ENCODE results near the gene IL1R1.
A peak's percentile ranks its signal among the peaks of the same experiment; 100 is the strongest.

The IL1R1 gene

GRCh38 chr2:102176172-102176571 lies 33.6 kb downstream of the IL1R1 start:
- DNase-seq (ENCODE audit: low spot score), result no peak

GRCh38 chr2:102177814-102178478 lies 35.4 kb downstream of the IL1R1 start:
- no peak for DNase-seq (ENCODE audit: low spot score)

GRCh38 chr2:102179061-102179460 lies 36.5 kb downstream of the IL1R1 start:
- no peak for DNase-seq (ENCODE audit: low spot score)

- DNase-seq (ENCODE audit: low spot score), result no peak
Measured at GRCh38 chr2:102179788-102180686, 37.5 kb downstream of the IL1R1 start.

GRCh38 chr2:102180687-102180999 lies 38.1 kb downstream of the IL1R1 start:
- no peak for DNase-seq (ENCODE audit: low spot score)

- no peak for DNase-seq (ENCODE audit: low spot score)
Measured at GRCh38 chr2:102181376-102181775, 38.8 kb downstream of the IL1R1 start.

GRCh38 chr2:102181919-102182635 lies 39.5 kb downstream of the IL1R1 start:
- no peak for DNase-seq (ENCODE audit: low spot score)

- DNase-seq (ENCODE audit: low spot score), result no peak
Measured at GRCh38 chr2:102184018-102184417, 41.5 kb downstream of the IL1R1 start.

GRCh38 chr2:102184568-102184967 lies 42.0 kb downstream of the IL1R1 start:
- DNase-seq (ENCODE audit: low spot score), result no peak

- DNase-seq (ENCODE audit: low spot score), result no peak
Measured at GRCh38 chr2:102185347-102185746, 42.8 kb downstream of the IL1R1 start.

- no peak for DNase-seq (ENCODE audit: low spot score)
Measured at GRCh38 chr2:102186791-102187495, 44.4 kb downstream of the IL1R1 start, which contains the start of gene IL1RL2. Gene IL1RL2 (plus strand): TSS chr2:102187023. CDS start chr2:102187868, 845 bp downstream.

GRCh38 chr2:102187496-102188150 lies 45.1 kb downstream of the IL1R1 start:
- no peak for DNase-seq (ENCODE audit: low spot score)

- peak; percentile 27 for DNase-seq (ENCODE audit: low spot score)
Measured at GRCh38 chr2:102190430-102191107, 48.0 kb downstream of the IL1R1 start.

GRCh38 chr2:102191501-102191900 lies 49.0 kb downstream of the IL1R1 start:
- no peak for DNase-seq (ENCODE audit: low spot score)

GRCh38 chr2:102193074-102193473 lies 50.5 kb downstream of the IL1R1 start:
- DNase-seq (ENCODE audit: low spot score), result no peak

- DNase-seq (ENCODE audit: low spot score), result no peak
Measured at GRCh38 chr2:102194609-102195268, 52.2 kb downstream of the IL1R1 start.

GRCh38 chr2:102197389-102198137 lies 55.0 kb downstream of the IL1R1 start:
- no peak for DNase-seq (ENCODE audit: low spot score)

- no peak for DNase-seq (ENCODE audit: low spot score)
Measured at GRCh38 chr2:102200539-102200938, 58.0 kb downstream of the IL1R1 start.

- no peak for DNase-seq (ENCODE audit: low spot score)
Measured at GRCh38 chr2:102204638-102205037, 62.1 kb downstream of the IL1R1 start.

Measured in LoVo (cell line).